Kidney (tissue), 14 donors: ENCODE data around the gene PGM2. TPM values are rescaled to one million over a fixed set of nuclear protein-coding genes. Genes with fewer than 3 reads are reported as not detected.
A peak's percentile ranks its signal among the peaks of the same experiment; 100 is the strongest.

Source experiments
- DNase-seq, 5 donors: peaks; one replicate each; pipeline ENCODE4 v3.0.0-alpha.2; 2013 to 2020
- FAIRE-seq: peaks from 2 replicates; lab custom pipeline; 2012; peaks lifted over from hg19 to GRCh38; lab: Jason Lieb, UNC
- H3K27ac ChIP-seq, 2 donors: one replicate each; pipeline ENCODE4 v1.7.0; 2013; ENCODE audit warnings: low read depth in 2 of 2, low read length in 2 of 2, inconsistent platforms in 1 of 2
- H3K27me3 ChIP-seq: one replicate; pipeline ENCODE4 v1.7.1; 2013; ENCODE audit warnings: low read length, inconsistent platforms; ENCODE audit not compliant: control insufficient read depth, insufficient read depth
- H3K36me3 ChIP-seq, 3 donors: one replicate each; pipeline versions ENCODE4 v1.7.0 to v1.7.1; 2013; ENCODE audit warnings: low read length in 3 of 3, control low read depth in 1 of 3, inconsistent platforms in 1 of 3; ENCODE audit not compliant: insufficient read depth in 3 of 3, control insufficient read depth in 2 of 3
- H3K4me1 ChIP-seq, 3 donors: one replicate each; pipeline versions ENCODE4 v1.7.0 to v1.7.1; 2013; ENCODE audit warnings: low read length in 3 of 3, inconsistent platforms in 1 of 3, low read depth in 1 of 3; ENCODE audit not compliant: control insufficient read depth in 2 of 3, insufficient read depth in 2 of 3
- H3K4me3 ChIP-seq, 3 donors: one replicate each; pipeline versions ENCODE4 v1.7.0 to v1.8.1; 2013; ENCODE audit warnings: low read length in 3 of 3, control low read depth in 1 of 3, inconsistent platforms in 1 of 3
- H3K9ac ChIP-seq, 3 donors: one replicate each; pipeline versions ENCODE4 v1.7.0 to v1.7.1; 2013; ENCODE audit warnings: low read length in 3 of 3, control low read depth in 1 of 3, inconsistent platforms in 1 of 3
- H3K9me3 ChIP-seq, 3 donors: one replicate each; pipeline versions ENCODE4 v1.7.0 to v1.7.1; 2013; ENCODE audit warnings: low read length in 3 of 3, control low read depth in 1 of 3, inconsistent platforms in 1 of 3; ENCODE audit not compliant: control insufficient read depth in 2 of 3, insufficient read depth in 1 of 3
- CTCF ChIP-seq: IDR thresholded peaks from 3 replicates; pipeline ENCODE4 v1.5.1; 2012; ENCODE audit warnings: mild to moderate bottlenecking, moderate library complexity, borderline replicate concordance; ENCODE audit not compliant: insufficient read depth; ENCODE audit errors: extremely low read depth
- intact Hi-C: fragments of 100-400 bp; cut with DNase I; formaldehyde crosslinking; loops from one replicate; pipeline ENCODE4 v1.11.1; 2022
- polyA plus RNA-seq: library from polyadenylated mRNA; stranded (reverse); fragments of 350-450 nt; fragmentation: Illumina TruSeq; extraction: RNeasy Lipid Tissue Mini Kit (QIAGEN cat#74804); gene quantifications from one replicate; pipeline ENCODE4 v1.2.3, GENCODE V29; 2014; ENCODE audit warnings: low read depth, low replicate concordance; ENCODE audit not compliant: insufficient read depth
- total RNA-seq: library from RNA; stranded (reverse); fragmentation: NEBNext Ultra II Directional; extraction: Animal tissue kit (Norgen Biotek cat#: 25700); gene quantifications from one replicate; pipeline ENCODE4 v1.2.1, GENCODE V29; 2021
- donor health status: control.
- donor health status: control.
- donor health status: control.
- donor health status: control.
- donor health status: control.
- donor health status: DM: yes; HTN: yes; CAD: no.
- donor health status: Normal renal cell carcinoma (clear cell type).

PGM2 gene
- total and polyA plus RNA-seq, 2 donors from 2014 or later, result 15.5 to 30.7 TPM

GRCh38 chr4:37889849-37890800 is 63.6 kb downstream of the PGM2 start:
- FAIRE-seq (no peak), DNase-seq (peak; percentile 41 to 89 (median 59))
- peak overlapping the region; percentile 10 to 64 (median 40) for H3K4me3 ChIP-seq
- intact Hi-C loops, result no loop called here
- H3K36me3 ChIP-seq, result no peaks in the 10 kb centered on the region
- no peaks in the 10 kb centered on the region for H3K9me3 ChIP-seq
- H3K9ac ChIP-seq, result peak overlapping the region in 1 of 3 donors; percentile 59
- TF ChIP-seq CTCF, result no peak
- H3K4me1 ChIP-seq, result peaks cover 0 to 9% (median 0%) of the 10 kb centered on the region in 3 donors
- H3K27me3 ChIP-seq, result no peaks in the 10 kb centered on the region
- H3K27ac ChIP-seq, result peak overlapping the region; percentile 25 to 33

DNA sequence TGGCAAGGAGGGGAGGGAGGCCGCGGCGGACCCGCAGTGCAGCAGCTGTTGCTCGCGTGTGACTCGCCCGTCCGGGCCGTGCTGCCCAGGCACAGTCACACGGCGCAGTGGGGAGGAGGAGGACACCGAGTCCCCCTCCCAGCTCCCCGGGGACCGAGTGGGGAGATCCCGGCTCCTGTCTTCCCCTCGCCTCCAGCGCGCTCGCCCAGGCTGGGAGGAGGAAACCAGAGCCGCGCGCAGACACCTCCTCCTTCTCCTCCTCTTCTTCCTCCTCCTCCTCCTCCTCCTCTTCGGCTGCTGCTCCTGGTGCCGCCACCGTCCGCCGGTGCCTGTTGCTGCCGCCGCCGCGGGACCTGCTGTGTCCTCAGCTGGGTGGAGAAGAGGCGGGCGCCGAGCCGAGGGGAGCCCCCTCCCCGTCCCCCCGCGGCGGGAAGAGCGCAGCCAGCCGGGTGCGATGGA is 64.3 kb downstream of the PGM2 start, which contains the start of gene TBC1D1:
TSS of gene TBC1D1 (plus strand) at position 284 of the 459 bp plus-strand sequence. CDS start 11,012 bp downstream, outside the sequence.
- no peak for TF ChIP-seq CTCF
- Histone ChIP-seq H3K27me3 (no peaks in the 10 kb centered on the region), H3K4me1 (peaks cover 0 to 9% (median 0%) of the 10 kb centered on the region in 3 donors), H3K9me3 (no peaks in the 10 kb centered on the region), H3K4me3 (peak within 1 kb of the TSS; percentile 64 to 71 (median 67)), H3K9ac (peak within 1 kb of the TSS; percentile 42 to 59 (median 48)), H3K36me3 (no peaks in the 10 kb centered on the region), H3K27ac (peak within 1 kb of the TSS; percentile 25 to 33)
- DNase-seq (peak; percentile 31 to 91 (median 48)), FAIRE-seq (no peak)
- intact Hi-C loops, result no loop called here

DNA sequence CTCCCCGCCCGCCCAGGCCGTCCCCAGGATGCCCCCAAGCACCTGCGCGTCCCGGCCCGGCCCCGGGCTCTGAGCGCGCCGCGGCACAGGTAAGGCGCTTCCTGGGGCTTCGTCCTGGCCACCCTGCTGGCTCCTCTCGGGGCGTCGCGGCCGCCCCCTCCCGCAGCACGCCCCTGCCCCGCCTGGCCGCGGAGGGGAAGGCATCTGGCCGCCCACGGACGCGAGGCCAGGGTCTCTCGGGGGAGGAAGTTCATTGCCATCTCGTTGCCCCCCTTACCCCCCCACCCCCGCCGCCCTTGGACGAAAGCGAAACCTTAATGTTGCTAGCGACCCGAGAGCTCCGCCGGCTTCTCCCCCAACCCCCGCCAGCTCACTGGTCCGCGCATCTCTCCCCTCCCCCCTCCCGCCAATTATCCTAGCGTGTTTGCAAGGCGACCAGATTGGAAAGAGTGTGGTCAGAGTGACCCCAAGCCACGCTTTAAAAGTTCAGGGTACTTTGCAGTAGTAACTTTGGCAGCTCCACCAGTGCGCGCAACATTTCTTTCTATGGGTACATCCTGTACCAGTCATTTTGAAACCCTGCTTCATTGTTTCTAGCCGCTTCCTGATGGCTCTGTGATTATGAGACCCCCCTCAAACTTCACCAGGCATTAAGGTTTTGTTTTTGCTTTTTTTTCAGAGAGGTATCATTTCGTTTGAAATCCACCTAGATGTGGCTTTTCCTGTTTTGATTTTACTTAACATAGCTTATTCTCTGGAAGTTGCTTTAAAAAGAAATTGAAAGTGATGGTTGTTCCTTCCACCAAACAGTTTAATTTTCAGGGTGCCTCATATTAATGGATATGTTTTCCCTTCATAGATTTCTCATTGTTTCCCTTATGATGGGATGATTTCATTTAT is 65.0 kb downstream of the PGM2 start:
- peak overlapping the region; percentile 25 to 33 for H3K27ac ChIP-seq
- H3K4me3 ChIP-seq, result peak overlapping the region; percentile 64 to 71 (median 67)
- no peaks in the 10 kb centered on the region for H3K9me3 ChIP-seq
- peaks cover 0 to 9% (median 0%) of the 10 kb centered on the region in 3 donors for H3K4me1 ChIP-seq
- DNase-seq (peak; percentile 50 to 70 (median 68)), FAIRE-seq (no peak)
- H3K36me3 ChIP-seq, result no peaks in the 10 kb centered on the region
- intact Hi-C loops, result no loop called here
- no peak for TF ChIP-seq CTCF
- no peaks in the 10 kb centered on the region for H3K27me3 ChIP-seq
- peak overlapping the region; percentile 42 to 59 (median 48) for H3K9ac ChIP-seq
